MM.1S (cell line): Measurements from ENCODE around the gene ATP1A4.

ENCODE experiments used
- DNase-seq: peaks from one replicate; pipeline ENCODE4 v3.0.0-alpha.2; 2015
- H2AFZ ChIP-seq: fragments of 300-600 bp; sonication (generic); 2 replicates; pipeline ENCODE4 v1.6.0; 2016; ENCODE audit warnings: antibody characterized with exemption, low read length
- H3F3A ChIP-seq: fragments of 300-600 bp; sonication (generic); 2 replicates; pipeline ENCODE4 v1.6.1; 2016; ENCODE audit warnings: mild to moderate bottlenecking, antibody characterized with exemption, low read length, moderate library complexity, mixed read lengths; ENCODE audit not compliant: insufficient read depth
- H3K27ac ChIP-seq: fragments of 300-600 bp; sonication (generic); 2 replicates; pipeline ENCODE4 v1.5.1; 2016; ENCODE audit warnings: mild to moderate bottlenecking, low read length
- H3K27me3 ChIP-seq: fragments of 300-600 bp; sonication (generic); replicated peaks from 2 replicates; pipeline ENCODE4 v1.6.0; 2016; ENCODE audit warnings: low read length; ENCODE audit not compliant: insufficient read depth
- H3K36me3 ChIP-seq: fragments of 300-600 bp; sonication (generic); replicated peaks from 2 replicates; pipeline ENCODE4 v1.6.1; 2016; ENCODE audit warnings: mild to moderate bottlenecking, low read length, mixed read lengths; ENCODE audit not compliant: insufficient read depth
- H3K4me1 ChIP-seq: fragments of 300-600 bp; sonication (generic); 2 replicates; pipeline ENCODE4 v1.6.1; 2016; ENCODE audit warnings: low read length, mixed read lengths
- H3K4me2 ChIP-seq: fragments of 300-600 bp; sonication (generic); 2 replicates; pipeline ENCODE4 v1.6.0; 2016; ENCODE audit warnings: low read depth, low read length
- H3K4me3 ChIP-seq: fragments of 300-600 bp; sonication (generic); 2 replicates; pipeline ENCODE4 v1.5.1; 2016; ENCODE audit warnings: low read length, mixed read lengths
- H3K79me2 ChIP-seq: fragments of 300-600 bp; sonication (generic); 2 replicates; pipeline ENCODE4 v1.6.1; 2016; ENCODE audit warnings: mixed run types, low read length, mixed read lengths
- H3K9ac ChIP-seq: fragments of 300-600 bp; sonication (generic); 2 replicates; pipeline ENCODE4 v1.6.1; 2016; ENCODE audit warnings: low read length, mixed read lengths
- H3K9me2 ChIP-seq: fragments of 300-600 bp; sonication (generic); replicated peaks from 2 replicates; pipeline ENCODE4 v1.6.1; 2016; ENCODE audit warnings: mild to moderate bottlenecking, low read length, mixed read lengths; ENCODE audit not compliant: insufficient read depth
- H3K9me3 ChIP-seq: fragments of 300-600 bp; sonication (generic); replicated peaks from 2 replicates; pipeline ENCODE4 v1.6.1; 2016; ENCODE audit warnings: mild to moderate bottlenecking, low read length, mixed read lengths; ENCODE audit not compliant: insufficient read depth
- H4K20me1 ChIP-seq: fragments of 300-600 bp; sonication (generic); 2 replicates; pipeline ENCODE4 v1.6.1; 2016; ENCODE audit warnings: mild to moderate bottlenecking, low read length, moderate library complexity, mixed read lengths; ENCODE audit not compliant: insufficient read depth
- CTCF ChIP-seq: fragments of 300-600 bp; sonication (generic); IDR thresholded peaks from 2 replicates; pipeline ENCODE4 v1.5.1; 2016; ENCODE audit warnings: antibody characterized with exemption, low read length, mixed read lengths
- EZH2 ChIP-seq: fragments of 300-600 bp; sonication (generic); optimal IDR thresholded peaks from 2 replicates; pipeline ENCODE3; 2017; ENCODE audit warnings: low read depth, mild to moderate bottlenecking, antibody characterized with exemption, low read length, mixed read lengths
- EZH2phosphoT487 ChIP-seq: fragments of 300-600 bp; sonication (generic); IDR thresholded peaks from 2 replicates; pipeline ENCODE4 v1.6.1; 2018; ENCODE audit warnings: antibody characterized with exemption, low read length

Gene ATP1A4

GRCh38 chr1:160146107-160146506, 5.3 kb upstream of the ATP1A4 start:
- no peak overlapping the region for H3K9ac ChIP-seq
- H3K27me3 ChIP-seq = no peaks in the 10 kb centered on the region
- DNase-seq = no peak
- H3K9me2 ChIP-seq = no peaks in the 10 kb centered on the region
- no peaks in the 10 kb centered on the region for H3K79me2 ChIP-seq
- H3K4me1 ChIP-seq = no peaks in the 10 kb centered on the region
- H3K4me3 ChIP-seq = no peak overlapping the region
- no peaks in the 10 kb centered on the region for H3K36me3 ChIP-seq
- H3K27ac ChIP-seq = no peak overlapping the region
- H4K20me1 ChIP-seq = no peaks in the 10 kb centered on the region
- no peaks in the 10 kb centered on the region for H3F3A ChIP-seq
- TF ChIP-seq EZH2phosphoT487 (no peak), EZH2 (no peak), CTCF (no peak)
- no peaks in the 10 kb centered on the region for H3K9me3 ChIP-seq
- no peak overlapping the region for H2AFZ ChIP-seq
- H3K4me2 ChIP-seq = no peak overlapping the region

DNA sequence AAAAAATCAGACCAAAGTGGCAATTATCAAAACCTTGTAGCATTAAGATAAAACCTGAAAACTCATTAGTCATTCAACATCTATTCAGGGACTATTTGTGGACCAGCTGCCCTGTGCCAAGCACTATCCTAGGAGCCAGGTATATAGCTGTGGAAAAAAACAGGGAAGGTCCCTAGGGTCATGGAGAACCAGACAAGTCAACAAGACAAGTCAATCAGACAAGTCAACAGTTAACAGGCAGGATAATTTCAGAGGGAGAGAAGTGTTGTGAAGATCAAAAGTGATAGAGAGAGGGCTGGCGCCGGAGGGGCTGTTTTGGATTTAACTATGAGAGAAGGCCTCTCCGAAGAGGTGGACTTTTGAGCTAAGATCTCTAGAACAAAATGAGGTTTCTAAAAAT, 3.3 kb upstream of the ATP1A4 start:
- no peak overlapping the region for H3K4me2 ChIP-seq
- TF ChIP-seq CTCF (no peak), EZH2 (no peak), EZH2phosphoT487 (no peak)
- no peaks in the 10 kb centered on the region for H4K20me1 ChIP-seq
- H2AFZ ChIP-seq = no peak overlapping the region
- no peaks in the 10 kb centered on the region for H3F3A ChIP-seq
- H3K4me1 ChIP-seq = no peaks in the 10 kb centered on the region
- H3K27ac ChIP-seq = no peak overlapping the region
- no peaks in the 10 kb centered on the region for H3K36me3 ChIP-seq
- no peak overlapping the region for H3K9ac ChIP-seq
- no peaks in the 10 kb centered on the region for H3K9me2 ChIP-seq
- H3K79me2 ChIP-seq = no peaks in the 10 kb centered on the region
- H3K27me3 ChIP-seq = no peaks in the 10 kb centered on the region
- DNase-seq = no peak
- H3K4me3 ChIP-seq = no peak overlapping the region
- no peaks in the 10 kb centered on the region for H3K9me3 ChIP-seq

GRCh38 chr1:160149233-160149632, 2.2 kb upstream of the ATP1A4 start:
- H3K9me2 ChIP-seq = no peaks in the 10 kb centered on the region
- H3F3A ChIP-seq = no peaks in the 10 kb centered on the region
- no peak for DNase-seq
- no peaks in the 10 kb centered on the region for H3K4me1 ChIP-seq
- TF ChIP-seq EZH2phosphoT487 (no peak), EZH2 (no peak), CTCF (no peak)
- no peaks in the 10 kb centered on the region for H3K9me3 ChIP-seq
- no peak overlapping the region for H3K9ac ChIP-seq
- no peak overlapping the region for H3K4me2 ChIP-seq
- H4K20me1 ChIP-seq = no peaks in the 10 kb centered on the region
- H3K36me3 ChIP-seq = no peaks in the 10 kb centered on the region
- no peaks in the 10 kb centered on the region for H3K27me3 ChIP-seq
- H2AFZ ChIP-seq = no peak overlapping the region
- H3K27ac ChIP-seq = no peak overlapping the region
- no peak overlapping the region for H3K4me3 ChIP-seq
- no peaks in the 10 kb centered on the region for H3K79me2 ChIP-seq
